ENCODE measurements around the gene ST7.

DNA sequence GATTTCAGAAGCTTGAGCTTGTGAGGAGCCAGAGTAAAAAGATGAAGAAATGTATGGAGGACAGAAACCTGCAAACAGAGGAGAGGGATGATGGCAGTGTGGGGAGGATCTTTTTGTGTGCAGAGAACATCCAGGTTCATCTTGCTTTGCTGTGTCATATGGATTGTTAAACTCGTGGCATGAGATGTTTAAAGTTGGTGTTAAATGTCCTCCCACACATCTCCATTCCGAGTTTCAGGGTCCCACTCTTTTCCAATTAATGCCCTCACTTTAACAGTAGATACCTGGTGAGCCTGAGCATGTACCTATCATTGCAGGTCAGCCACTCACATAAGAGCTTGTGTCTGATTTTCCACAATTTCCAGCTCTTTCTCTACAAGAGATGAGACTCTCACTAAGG lies 147.7 kb downstream of the ST7 start:
- TF ChIP-seq, protein P1, sequence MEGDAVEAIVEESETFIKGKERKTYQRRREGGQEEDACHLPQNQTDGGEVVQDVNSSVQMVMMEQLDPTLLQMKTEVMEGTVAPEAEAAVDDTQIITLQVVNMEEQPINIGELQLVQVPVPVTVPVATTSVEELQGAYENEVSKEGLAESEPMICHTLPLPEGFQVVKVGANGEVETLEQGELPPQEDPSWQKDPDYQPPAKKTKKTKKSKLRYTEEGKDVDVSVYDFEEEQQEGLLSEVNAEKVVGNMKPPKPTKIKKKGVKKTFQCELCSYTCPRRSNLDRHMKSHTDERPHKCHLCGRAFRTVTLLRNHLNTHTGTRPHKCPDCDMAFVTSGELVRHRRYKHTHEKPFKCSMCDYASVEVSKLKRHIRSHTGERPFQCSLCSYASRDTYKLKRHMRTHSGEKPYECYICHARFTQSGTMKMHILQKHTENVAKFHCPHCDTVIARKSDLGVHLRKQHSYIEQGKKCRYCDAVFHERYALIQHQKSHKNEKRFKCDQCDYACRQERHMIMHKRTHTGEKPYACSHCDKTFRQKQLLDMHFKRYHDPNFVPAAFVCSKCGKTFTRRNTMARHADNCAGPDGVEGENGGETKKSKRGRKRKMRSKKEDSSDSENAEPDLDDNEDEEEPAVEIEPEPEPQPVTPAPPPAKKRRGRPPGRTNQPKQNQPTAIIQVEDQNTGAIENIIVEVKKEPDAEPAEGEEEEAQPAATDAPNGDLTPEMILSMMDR (IDR thresholded peaks at IDR 0.05; ENCODE audit: poor library complexity, severe bottlenecking) = no peak
- TF ChIP-seq SMC3 (conservative IDR thresholded peaks at IDR 0.05; ENCODE audit: poor library complexity) (no peak), EP300 (conservative IDR thresholded peaks at IDR 0.05; ENCODE audit: poor library complexity, severe bottlenecking) (no peak), POLR2AphosphoS5 (IDR thresholded peaks at IDR 0.05) (no peak), RAD21 (conservative IDR thresholded peaks at IDR 0.05) (no peak), EZH2 (IDR thresholded peaks at IDR 0.05; ENCODE audit: borderline replicate concordance, insufficient read depth, low read length, poor library complexity, severe bottlenecking) (no peak), MXI1 (conservative IDR thresholded peaks at IDR 0.05; ENCODE audit: poor library complexity, severe bottlenecking) (no peak), TAF1 (IDR thresholded peaks at IDR 0.05; ENCODE audit: low read depth) (no peak)
- TF ChIP-seq, protein P2, sequence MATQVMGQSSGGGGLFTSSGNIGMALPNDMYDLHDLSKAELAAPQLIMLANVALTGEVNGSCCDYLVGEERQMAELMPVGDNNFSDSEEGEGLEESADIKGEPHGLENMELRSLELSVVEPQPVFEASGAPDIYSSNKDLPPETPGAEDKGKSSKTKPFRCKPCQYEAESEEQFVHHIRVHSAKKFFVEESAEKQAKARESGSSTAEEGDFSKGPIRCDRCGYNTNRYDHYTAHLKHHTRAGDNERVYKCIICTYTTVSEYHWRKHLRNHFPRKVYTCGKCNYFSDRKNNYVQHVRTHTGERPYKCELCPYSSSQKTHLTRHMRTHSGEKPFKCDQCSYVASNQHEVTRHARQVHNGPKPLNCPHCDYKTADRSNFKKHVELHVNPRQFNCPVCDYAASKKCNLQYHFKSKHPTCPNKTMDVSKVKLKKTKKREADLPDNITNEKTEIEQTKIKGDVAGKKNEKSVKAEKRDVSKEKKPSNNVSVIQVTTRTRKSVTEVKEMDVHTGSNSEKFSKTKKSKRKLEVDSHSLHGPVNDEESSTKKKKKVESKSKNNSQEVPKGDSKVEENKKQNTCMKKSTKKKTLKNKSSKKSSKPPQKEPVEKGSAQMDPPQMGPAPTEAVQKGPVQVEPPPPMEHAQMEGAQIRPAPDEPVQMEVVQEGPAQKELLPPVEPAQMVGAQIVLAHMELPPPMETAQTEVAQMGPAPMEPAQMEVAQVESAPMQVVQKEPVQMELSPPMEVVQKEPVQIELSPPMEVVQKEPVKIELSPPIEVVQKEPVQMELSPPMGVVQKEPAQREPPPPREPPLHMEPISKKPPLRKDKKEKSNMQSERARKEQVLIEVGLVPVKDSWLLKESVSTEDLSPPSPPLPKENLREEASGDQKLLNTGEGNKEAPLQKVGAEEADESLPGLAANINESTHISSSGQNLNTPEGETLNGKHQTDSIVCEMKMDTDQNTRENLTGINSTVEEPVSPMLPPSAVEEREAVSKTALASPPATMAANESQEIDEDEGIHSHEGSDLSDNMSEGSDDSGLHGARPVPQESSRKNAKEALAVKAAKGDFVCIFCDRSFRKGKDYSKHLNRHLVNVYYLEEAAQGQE (IDR thresholded peaks at IDR 0.05; ENCODE audit: borderline replicate concordance) = no peak
